A549 (cell line): ENCODE results near the gene CARD9. TPM values are rescaled to one million over a fixed set of nuclear protein-coding genes. Genes with fewer than 3 reads are reported as not detected.

Experiments used
- ATAC-seq, 2 experiments: fragments of 200-7000 bp in 1 of 2; fragments of >200 bp in 1 of 2; cut with Nextera tagmentation in 1 of 2; cut with Tn5 transposase in 1 of 2; 3 replicates each; pipeline versions ENCODE4 v1.8.0 to v1.9.1; 2018 to 2020; ENCODE audit warnings: mild to moderate bottlenecking in 1 of 2, moderate library complexity in 1 of 2
- CTCF ChIA-PET: fragments of 300-600 bp; sonication (Branson Sonifier 250); formaldehyde crosslinking; extraction: SDS; loops from one replicate; lab custom pipeline; 2021; ENCODE audit warnings: antibody characterized with exemption, inconsistent platforms; lab: Yijun Ruan, JAX
- POLR2A ChIA-PET: fragments of 350-600 bp; formaldehyde crosslinking; extraction: SDS; loops from one replicate; lab custom pipeline; 2021; ENCODE audit warnings: antibody characterized with exemption, inconsistent platforms; lab: Yijun Ruan, JAX
- DNase-seq, 2 experiments: peaks; one replicate each; pipeline versions ENCODE4 v3.0.0 to v3.0.0-alpha.2; 2011 to 2016; ENCODE audit warnings: low read depth in 1 of 2, low spot score in 1 of 2
- FAIRE-seq: peaks from 2 replicates; lab custom pipeline; 2011; peaks lifted over from hg19 to GRCh38; lab: Jason Lieb, UNC
- H3K27ac ChIP-seq, 2 experiments: fragments of >200 bp; sonication (Bioruptor Twin); formaldehyde crosslinking; 3 replicates each; pipeline ENCODE4 v1.5.1; 2016 to 2017
- H3K4me1 ChIP-seq: fragments of >200 bp; sonication (Bioruptor Twin); formaldehyde crosslinking; 3 replicates; pipeline ENCODE4 v1.6.1; 2016
- H3K4me2 ChIP-seq: fragments of >200 bp; sonication (Bioruptor Twin); formaldehyde crosslinking; 3 replicates; pipeline ENCODE4 v1.6.1; 2016
- H3K4me3 ChIP-seq: fragments of >200 bp; sonication (Bioruptor Twin); formaldehyde crosslinking; 3 replicates; pipeline ENCODE4 v1.5.1; 2016
- H3K9me3 ChIP-seq: fragments of >200 bp; sonication (Bioruptor Twin); formaldehyde crosslinking; 3 replicates; pipeline ENCODE4 v1.6.1; 2016
- CBX8 ChIP-seq: fragments of 200-600 bp; sonication (generic); IDR thresholded peaks from 2 replicates; pipeline ENCODE4 v1.6.1; 2016
- CEBPB ChIP-seq, 2 experiments: fragments of >200 bp in 1 of 2; sonication (Bioruptor Twin) in 1 of 2; formaldehyde crosslinking in 1 of 2; IDR thresholded peaks; 2 replicates each; pipeline ENCODE4 v1.6.1; 2012 to 2016
- CHD2 ChIP-seq: fragments of 150-350 bp; IDR thresholded peaks from 2 replicates; pipeline ENCODE4 v1.6.1; 2014; ENCODE audit warnings: low read length; ENCODE audit not compliant: partially characterized antibody
- CHD4 ChIP-seq: fragments of 200-600 bp; sonication (generic); IDR thresholded peaks from 2 replicates; pipeline ENCODE4 v1.6.1; 2016; ENCODE audit warnings: antibody characterized with exemption, mild to moderate bottlenecking, borderline replicate concordance
- EHMT2 ChIP-seq: fragments of 200-600 bp; sonication (generic); IDR thresholded peaks from 2 replicates; pipeline ENCODE4 v1.6.1; 2016; ENCODE audit warnings: antibody characterized with exemption, low read depth, mild to moderate bottlenecking, moderate library complexity
- ELK1 ChIP-seq: fragments of 150-350 bp; IDR thresholded peaks from 2 replicates; pipeline ENCODE4 v1.6.1; 2014; ENCODE audit warnings: low read depth, mild to moderate bottlenecking, low read length
- FOSB ChIP-seq: fragments of 250-450 bp; sonication (Bioruptor Pico); IDR thresholded peaks from 2 replicates; pipeline ENCODE4 v1.5.0; 2020; ENCODE audit warnings: mild to moderate bottlenecking, moderate library complexity
- GATA3 ChIP-seq: IDR thresholded peaks from 2 replicates; pipeline ENCODE4 v1.6.1; 2012; ENCODE audit warnings: borderline replicate concordance
- HEYL ChIP-seq: fragments of 250-450 bp; sonication (Bioruptor Pico); IDR thresholded peaks from 2 replicates; pipeline ENCODE4 v1.8.0; 2021; ENCODE audit warnings: mild to moderate bottlenecking, moderate library complexity
- HOXA7 ChIP-seq: fragments of 250-450 bp; sonication (Bioruptor Pico); IDR thresholded peaks from 2 replicates; pipeline ENCODE4 v1.5.0; 2020; ENCODE audit warnings: mild to moderate bottlenecking, moderate library complexity
- HOXB5 ChIP-seq: fragments of 250-450 bp; sonication (Bioruptor Pico); IDR thresholded peaks from 2 replicates; pipeline ENCODE4 v1.5.0; 2020; ENCODE audit warnings: mild to moderate bottlenecking, moderate library complexity
- JUNB ChIP-seq: fragments of >200 bp; sonication (Bioruptor Twin); formaldehyde crosslinking; IDR thresholded peaks from 2 replicates; pipeline ENCODE4 v1.6.1; 2016
- KDM1A ChIP-seq: fragments of 200-600 bp; sonication (generic); IDR thresholded peaks from 2 replicates; pipeline ENCODE4 v1.6.1; 2016; ENCODE audit warnings: low read depth, mild to moderate bottlenecking
- MAFK ChIP-seq: fragments of 450-650 bp; IDR thresholded peaks from 2 replicates; pipeline ENCODE4 v1.6.1; 2014; ENCODE audit not compliant: partially characterized antibody
- MYC ChIP-seq: IDR thresholded peaks from 2 replicates; pipeline ENCODE4 v1.6.1; 2012; ENCODE audit warnings: mild to moderate bottlenecking, inconsistent platforms, low read length, improper control_type of control experiment, borderline replicate concordance
- POLR2AphosphoS2 ChIP-seq: conservative IDR thresholded peaks from 2 replicates; pipeline ENCODE4 v1.6.1; 2012; ENCODE audit warnings: low read length, improper control_type of control experiment, inconsistent platforms
- SMC3 ChIP-seq: fragments of >200 bp; sonication (Bioruptor Twin); formaldehyde crosslinking; IDR thresholded peaks from 3 replicates; pipeline ENCODE4 v1.6.1; 2018; ENCODE audit warnings: inconsistent platforms
- TP53 ChIP-seq: fragments of 250-450 bp; sonication (Bioruptor Pico); IDR thresholded peaks from 2 replicates; pipeline ENCODE4 v1.5.0; 2021; ENCODE audit warnings: mild to moderate bottlenecking, moderate library complexity
- ZC3H11A ChIP-seq: fragments of 450-650 bp; IDR thresholded peaks from 2 replicates; pipeline ENCODE4 v1.6.1; 2014; ENCODE audit warnings: antibody characterized with exemption, mild to moderate bottlenecking
- ZFP36 ChIP-seq: fragments of 450-650 bp; IDR thresholded peaks from 2 replicates; pipeline ENCODE4 v1.6.1; 2014; ENCODE audit warnings: borderline replicate concordance; ENCODE audit not compliant: partially characterized antibody
- ZSCAN20 ChIP-seq: fragments of 250-450 bp; sonication (Bioruptor Pico); IDR thresholded peaks from 2 replicates; pipeline ENCODE4 v1.8.0; 2022; ENCODE audit warnings: mild to moderate bottlenecking, moderate library complexity
- WGBS: methylation state at CpG from one replicate; pipeline ENCODE4 v1.1.6; 2017; ENCODE audit errors: missing lambda C conversion rate; 5-methylcytosine and 5-hydroxymethylcytosine counted together
- polyA plus RNA-seq, 4 experiments: library from polyadenylated mRNA; depleted of rRNA in 3 of 4; stranded (reverse); fragments of >200 nt; fragmentation: RNase III in 1 of 4; extraction: RNeasy Plus Mini Kit Qiagen cat#74134 plus additional on column Dnase treatment in 1 of 4; gene quantifications; 2 replicates in 3 of 4; 3 replicates in 1 of 4; pipeline ENCODE4 v1.2.3, GENCODE V29; 2011 to 2017
- TF ChIP-seq, protein P1 (sequence below): IDR thresholded peaks from 2 replicates; pipeline ENCODE4 v1.6.1; 2012; ENCODE audit warnings: low read depth, borderline replicate concordance

Gene CARD9
- polyA plus RNA-seq, 2 of the 4 experiments (the other 2 are of a cell fraction) = 0.21 to 0.94 TPM

- Histone ChIP-seq H3K4me1 (peaks cover 25% of the 10 kb centered on the region), H3K4me2 (no peak overlapping the region), H3K9me3 (no peaks in the 10 kb centered on the region), H3K27ac (no peak overlapping the region), H3K4me3 (no peak overlapping the region)
- ATAC-seq (no peak), DNase-seq (no peak), FAIRE-seq (no peak)
- CTCF ChIA-PET = interaction anchor here (1.1 to 1.6 kb wide), 2 partner anchors 12 kb away, joined by 3 to 8 read pairs; partner anchors contain the start of gene DNLZ
- POLR2A ChIA-PET = interaction anchor here (1.4 kb wide), 1 partner anchor 12 kb away, joined by 7 read pairs; no protein-coding TSS in a partner anchor
- WGBS = 89% methylated on average over 5 of the region's 11 CpGs
- TF ChIP-seq JUNB = no peak
- no peak for TF ChIP-seq ZFP36
- TF ChIP-seq CBX8 = no peak
- no peak for TF ChIP-seq HOXA7 (CRISPR knock-in tag)
- TF ChIP-seq SMC3 = no peak
- no peak for TF ChIP-seq POLR2AphosphoS2
- TF ChIP-seq, protein P1, sequence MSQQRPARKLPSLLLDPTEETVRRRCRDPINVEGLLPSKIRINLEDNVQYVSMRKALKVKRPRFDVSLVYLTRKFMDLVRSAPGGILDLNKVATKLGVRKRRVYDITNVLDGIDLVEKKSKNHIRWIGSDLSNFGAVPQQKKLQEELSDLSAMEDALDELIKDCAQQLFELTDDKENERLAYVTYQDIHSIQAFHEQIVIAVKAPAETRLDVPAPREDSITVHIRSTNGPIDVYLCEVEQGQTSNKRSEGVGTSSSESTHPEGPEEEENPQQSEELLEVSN = no peak
- TF ChIP-seq TP53 (CRISPR knock-in tag) = no peak
- no peak for TF ChIP-seq CHD4
- no peak for TF ChIP-seq GATA3
Observed at GRCh38 chr9:136351252-136351800, 22.1 kb downstream of the CARD9 start.

DNA sequence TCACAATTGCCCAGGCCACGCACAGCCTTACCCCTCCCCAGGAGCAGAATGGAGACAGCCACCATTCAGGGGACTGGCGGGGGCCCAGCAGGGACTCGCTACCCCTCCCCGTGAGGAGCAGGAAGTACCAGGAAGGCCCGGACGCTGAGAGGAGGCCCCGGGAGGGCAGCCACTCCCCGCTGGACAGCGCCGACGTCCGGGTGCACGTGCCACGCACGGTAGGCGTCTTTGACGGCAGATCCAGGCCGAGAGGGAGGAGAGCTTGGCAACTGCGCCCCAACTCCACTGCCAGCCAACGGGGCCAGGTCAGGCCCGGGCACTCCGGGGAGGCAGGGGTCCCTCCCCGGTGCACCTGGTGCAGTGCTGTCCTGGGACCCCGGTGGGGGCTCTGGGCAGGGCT lies 23.9 kb downstream of the CARD9 start:
- ChIA-PET POLR2A (no interaction called here), CTCF (no interaction called here)
- Histone ChIP-seq H3K27ac (no peak overlapping the region), H3K4me3 (no peak overlapping the region), H3K4me2 (no peak overlapping the region), H3K4me1 (peaks cover 17% of the 10 kb centered on the region), H3K9me3 (no peaks in the 10 kb centered on the region)
- TF ChIP-seq CBX8 = no peak
- no peak for TF ChIP-seq ZC3H11A
- no peak for TF ChIP-seq HOXB5 (CRISPR knock-in tag)
- no peak for TF ChIP-seq HEYL (CRISPR knock-in tag)
- no peak for TF ChIP-seq MAFK
- ATAC-seq = no peak
- 88% methylated on average over 8 of the region's 24 CpGs for WGBS
- no peak for FAIRE-seq
- no peak for DNase-seq

DNA sequence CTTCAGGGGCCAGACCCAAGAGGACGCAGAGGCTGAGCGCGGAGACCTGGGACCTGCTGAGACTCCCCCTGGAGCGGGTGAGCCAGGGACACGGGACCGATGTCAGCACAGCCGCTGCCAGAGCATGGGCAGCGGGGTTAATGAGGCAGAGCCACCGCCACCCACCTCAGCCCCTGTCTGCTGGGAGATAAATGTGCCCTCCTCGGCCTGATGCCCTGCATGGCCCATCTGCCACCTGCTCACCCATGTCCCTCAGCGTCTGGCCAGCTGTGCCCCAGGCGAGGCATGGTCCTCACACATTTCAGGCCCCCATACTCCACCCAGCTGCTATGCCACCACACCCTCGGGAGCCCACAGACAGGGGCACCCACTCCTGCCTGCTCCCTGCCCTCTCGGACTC lies 24.8 kb downstream of the CARD9 start:
- ChIA-PET CTCF (interaction anchor here (0.8 to 1.1 kb wide), 2 partner anchors 9 to 10 kb away, joined by 3 read pairs; no protein-coding TSS in a partner anchor), POLR2A (no interaction called here)
- no peak overlapping the region for H3K4me2 ChIP-seq
- no peak for DNase-seq
- peaks cover 9% of the 10 kb centered on the region; the same call in 2 of the 3 replicates for H3K4me1 ChIP-seq
- FAIRE-seq = no peak
- H3K27ac ChIP-seq = no peak overlapping the region
- no peak for ATAC-seq
- no peak for TF ChIP-seq MYC
- TF ChIP-seq FOSB = no peak
- TF ChIP-seq CEBPB (IDR thresholded peaks at IDR 0.05) = no peak
- TF ChIP-seq EHMT2 = no peak
- TF ChIP-seq KDM1A = no peak
- TF ChIP-seq ELK1 = no peak
- TF ChIP-seq CHD2 = no peak
- no peak for TF ChIP-seq ZSCAN20
- TF ChIP-seq, all 56 proteins: peak for 0
- Histone ChIP-seq H3K9me3 (no peaks in the 10 kb centered on the region), H3K4me3 (no peak overlapping the region)
- WGBS = 95% methylated on average over 4 of the region's 14 CpGs
